Esophagus (tissue), 2 donors: ENCODE measurements around the gene MCAT. TPM values are rescaled to one million over a fixed set of nuclear protein-coding genes. Genes with fewer than 3 reads are reported as not detected.
A peak's percentile ranks its signal among the peaks of the same experiment; 100 is the strongest.

Experiments
- H3K27ac ChIP-seq, 2 donors: one replicate each; pipeline ENCODE4 v1.5.1; 2013; ENCODE audit warnings: low read depth in 2 of 2, mild to moderate bottlenecking in 2 of 2, inconsistent platforms in 1 of 2, low read length in 1 of 2, moderate library complexity in 1 of 2
- H3K27me3 ChIP-seq, 2 donors: one replicate each; pipeline ENCODE4 v1.6.1; 2013; ENCODE audit warnings: low read length in 2 of 2, control low read depth in 1 of 2, mild to moderate bottlenecking in 1 of 2; ENCODE audit not compliant: insufficient read depth in 2 of 2, control insufficient read depth in 1 of 2
- H3K36me3 ChIP-seq, 2 donors: one replicate each; pipeline ENCODE4 v1.6.1; 2013; ENCODE audit warnings: low read length in 1 of 2; ENCODE audit not compliant: control insufficient read depth in 2 of 2, insufficient read depth in 2 of 2
- H3K4me1 ChIP-seq, 2 donors: one replicate each; pipeline ENCODE4 v1.6.1; 2013; ENCODE audit warnings: low read length in 1 of 2; ENCODE audit not compliant: control insufficient read depth in 2 of 2, insufficient read depth in 2 of 2
- H3K4me3 ChIP-seq, 2 donors: one replicate each; pipeline ENCODE4 v1.5.1; 2013; ENCODE audit warnings: low read length in 2 of 2, mild to moderate bottlenecking in 2 of 2, low read depth in 1 of 2, moderate library complexity in 1 of 2
- H3K9me3 ChIP-seq, 2 donors: one replicate each; pipeline ENCODE4 v1.6.1; 2013; ENCODE audit warnings: mild to moderate bottlenecking in 2 of 2, low read depth in 1 of 2, low read length in 1 of 2, moderate library complexity in 1 of 2; ENCODE audit not compliant: control insufficient read depth in 2 of 2, insufficient read depth in 1 of 2
- WGBS, 2 donors: extraction: QIAGEN DNeasy Blood & Tissue Kit; methylation state at CpG; one replicate each; pipeline ENCODE4 v1.1.7; 2013; 5-methylcytosine and 5-hydroxymethylcytosine counted together
- polyA plus RNA-seq, 2 donors: library from polyadenylated mRNA; stranded (reverse); fragments of 200-250 nt; gene quantifications; one replicate each; pipeline ENCODE4 v1.2.3, GENCODE V29; 2013
- donor health status: healthy with polysubstance abuse.
- donor health status: Bipolar disorder and iron deficiency.

Gene MCAT
- polyA plus RNA-seq, 2 donors, result 10.2 to 16.6 TPM

- Histone ChIP-seq H3K36me3 (peaks cover 7 to 71% of the 10 kb centered on the region in 2 donors), H3K27me3 (no peaks in the 10 kb centered on the region), H3K27ac (peak overlapping the region in 1 of 2 donors; percentile 91), H3K9me3 (no peaks in the 10 kb centered on the region), H3K4me3 (no peak overlapping the region), H3K4me1 (peaks cover 0 to 34% of the 10 kb centered on the region in 2 donors)
- 92 to 95% methylated on average over 9 of the region's 9 CpGs for WGBS, 2 donors
Measured at GRCh38 chr22:43173566-43173965, 30.4 kb upstream of the MCAT start.

GRCh38 chr22:43172191-43172590, 29.0 kb upstream of the MCAT start:
- Histone ChIP-seq H3K4me3 (no peak overlapping the region), H3K27me3 (no peaks in the 10 kb centered on the region), H3K4me1 (peaks cover 0 to 34% of the 10 kb centered on the region in 2 donors), H3K27ac (peak overlapping the region; percentile 57 to 86), H3K36me3 (peaks cover 7 to 74% of the 10 kb centered on the region in 2 donors), H3K9me3 (no peaks in the 10 kb centered on the region)
- WGBS, 2 donors, result 96 to 97% methylated on average over 19 of the region's 19 CpGs

- peaks cover 0 to 34% of the 10 kb centered on the region in 2 donors for H3K4me1 ChIP-seq
- H3K9me3 ChIP-seq, result no peaks in the 10 kb centered on the region
- H3K36me3 ChIP-seq, result peaks cover 7 to 72% of the 10 kb centered on the region in 2 donors
- 67 to 72% methylated on average over 12 of the region's 12 CpGs for WGBS, 2 donors
- peak overlapping the region in 1 of 2 donors; percentile 23 for H3K4me3 ChIP-seq
- peak overlapping the region; percentile 69 to 86 for H3K27ac ChIP-seq
- no peaks in the 10 kb centered on the region for H3K27me3 ChIP-seq
Measured at GRCh38 chr22:43171607-43172006, 28.4 kb upstream of the MCAT start.

GRCh38 chr22:43171019-43171491, 27.9 kb upstream of the MCAT start:
- peaks cover 7 to 72% of the 10 kb centered on the region in 2 donors for H3K36me3 ChIP-seq
- H3K9me3 ChIP-seq, result no peaks in the 10 kb centered on the region
- peak overlapping the region in 1 of 2 donors; percentile 23 for H3K4me3 ChIP-seq
- 79 to 84% methylated on average over 14 of the region's 14 CpGs for WGBS, 2 donors
- H3K27me3 ChIP-seq, result no peaks in the 10 kb centered on the region
- peak overlapping the region; percentile 69 to 75 for H3K27ac ChIP-seq
- peaks cover 0 to 33% of the 10 kb centered on the region in 2 donors for H3K4me1 ChIP-seq

GRCh38 chr22:43170131-43170480, 26.9 kb upstream of the MCAT start:
- no peak overlapping the region for H3K4me3 ChIP-seq
- WGBS, 2 donors, result 92 to 93% methylated on average over 9 of the region's 9 CpGs
- peaks cover 7 to 67% of the 10 kb centered on the region in 2 donors for H3K36me3 ChIP-seq
- no peaks in the 10 kb centered on the region for H3K9me3 ChIP-seq
- peaks cover 0 to 31% of the 10 kb centered on the region in 2 donors for H3K4me1 ChIP-seq
- no peaks in the 10 kb centered on the region for H3K27me3 ChIP-seq
- no peak overlapping the region for H3K27ac ChIP-seq

GRCh38 chr22:43169310-43170130, 26.3 kb upstream of the MCAT start:
- Histone ChIP-seq H3K36me3 (peaks cover 7 to 65% of the 10 kb centered on the region in 2 donors), H3K27ac (no peak overlapping the region), H3K9me3 (no peaks in the 10 kb centered on the region), H3K4me3 (no peak overlapping the region), H3K4me1 (peaks cover 0 to 30% of the 10 kb centered on the region in 2 donors), H3K27me3 (no peaks in the 10 kb centered on the region)
- WGBS, 2 donors, result 90 to 92% methylated on average over 23 of the region's 23 CpGs

- peaks cover 7 to 58% of the 10 kb centered on the region in 2 donors for H3K36me3 ChIP-seq
- H3K4me1 ChIP-seq, result peaks cover 0 to 26% of the 10 kb centered on the region in 2 donors
- H3K27me3 ChIP-seq, result no peaks in the 10 kb centered on the region
- 73 to 77% methylated on average over 23 to 25 of the region's 25 CpGs for WGBS, 2 donors
- H3K9me3 ChIP-seq, result no peaks in the 10 kb centered on the region
- no peak overlapping the region for H3K27ac ChIP-seq
- no peak overlapping the region for H3K4me3 ChIP-seq
Measured at GRCh38 chr22:43168471-43169309, 25.5 kb upstream of the MCAT start.

GRCh38 chr22:43167001-43167589, 23.9 kb upstream of the MCAT start:
- no peaks in the 10 kb centered on the region for H3K27me3 ChIP-seq
- no peak overlapping the region for H3K4me3 ChIP-seq
- peaks cover 7 to 55% of the 10 kb centered on the region in 2 donors for H3K36me3 ChIP-seq
- H3K27ac ChIP-seq, result no peak overlapping the region
- H3K9me3 ChIP-seq, result no peaks in the 10 kb centered on the region
- peaks cover 6 to 32% of the 10 kb centered on the region in 2 donors for H3K4me1 ChIP-seq
- WGBS, 2 donors, result 84 to 87% methylated on average over 19 of the region's 19 CpGs
